GM12878 (cell line): Measurements from ENCODE around the gene MRPL21. TPM values are rescaled to one million over a fixed set of nuclear protein-coding genes. Genes with fewer than 3 reads are reported as not detected.

Source experiments
- ATAC-seq: fragments of 200-7000 bp; cut with Tn5 transposase; 3 replicates; pipeline ENCODE4 v1.9.1; 2020; ENCODE audit warnings: mild to moderate bottlenecking, moderate library complexity
- BruUV-seq: library from RNA; stranded (reverse); fragments of 400-500 nt; replicated peaks from 2 replicates; lab custom pipeline; 2021; lab: Mats Ljungman, UMichigan
- CTCF ChIA-PET: fragments of 300-600 bp; sonication (Branson Sonifier 250); formaldehyde crosslinking; extraction: SDS; loops from one replicate; lab custom pipeline; 2021; ENCODE audit warnings: inconsistent platforms; lab: Yijun Ruan, JAX
- POLR2A ChIA-PET: fragments of 350-600 bp; formaldehyde crosslinking; extraction: SDS; loops from one replicate; lab custom pipeline; 2021; ENCODE audit warnings: inconsistent platforms; lab: Charles Lee
- RAD21 ChIA-PET: fragments of 300-600 bp; sonication (Branson Sonifier 250); formaldehyde crosslinking; loops from one replicate; lab custom pipeline; 2023; ENCODE audit warnings: antibody characterized with exemption; ENCODE audit not compliant: unreplicated experiment; lab: Charles Lee
- SMC1A ChIA-PET: fragments of 300-600 bp; sonication (Branson Sonifier 250); formaldehyde crosslinking; loops from one replicate; lab custom pipeline; 2023; ENCODE audit not compliant: unreplicated experiment, uncharacterized antibody; lab: Charles Lee
- DNase-seq: peaks from one replicate; pipeline ENCODE4 v3.0.0-alpha.2; 2011; ENCODE audit warnings: low read depth, low spot score
- FAIRE-seq: peaks from 3 replicates; lab custom pipeline; 2011; peaks lifted over from hg19 to GRCh38; lab: Jason Lieb, UNC
- H2AFZ ChIP-seq: 2 replicates; pipeline ENCODE4 v1.6.0; 2011; ENCODE audit warnings: low read depth, low read length, control low read depth; ENCODE audit not compliant: control insufficient read depth
- H3K27ac ChIP-seq: 2 replicates; pipeline ENCODE4 v1.5.1; 2011; ENCODE audit warnings: control low read depth; ENCODE audit not compliant: control insufficient read depth, insufficient read depth
- H3K27me3 ChIP-seq, 2 experiments: replicated peaks in 1 of 2; 2 replicates each; pipeline versions ENCODE4 v1.6.0 to v1.6.1; 2011; ENCODE audit warnings: low read length in 1 of 2; ENCODE audit not compliant: control insufficient read depth in 2 of 2, insufficient read depth in 2 of 2
- H3K36me3 ChIP-seq, 2 experiments: 2 replicates each; pipeline ENCODE4 v1.5.1; 2011; ENCODE audit warnings: low read length in 1 of 2; ENCODE audit not compliant: control insufficient read depth in 2 of 2, insufficient read depth in 2 of 2
- H3K4me1 ChIP-seq: 2 replicates; pipeline ENCODE4 v1.6.1; 2011; ENCODE audit warnings: mild to moderate bottlenecking, low read length, moderate library complexity, mixed read lengths; ENCODE audit not compliant: control insufficient read depth, insufficient read depth
- H3K4me2 ChIP-seq: 2 replicates; pipeline ENCODE4 v1.6.0; 2011; ENCODE audit warnings: control low read depth; ENCODE audit not compliant: control insufficient read depth, insufficient read depth
- H3K4me3 ChIP-seq: fragments of 200-600 bp; sonication (generic); 2 replicates; pipeline ENCODE4 v1.5.1; 2016
- H3K79me2 ChIP-seq: 2 replicates; pipeline ENCODE4 v1.6.0; 2011; ENCODE audit warnings: low read length; ENCODE audit not compliant: control insufficient read depth, insufficient read depth
- H3K9ac ChIP-seq: 2 replicates; pipeline ENCODE4 v1.8.0; 2011; ENCODE audit warnings: low read length, control low read depth, mixed read lengths; ENCODE audit not compliant: control insufficient read depth, insufficient read depth
- H3K9me3 ChIP-seq: replicated peaks from 3 replicates; pipeline ENCODE4 v1.5.1; 2011; ENCODE audit warnings: mild to moderate bottlenecking, low read length; ENCODE audit not compliant: control insufficient read depth, insufficient read depth
- H4K20me1 ChIP-seq: 2 replicates; pipeline ENCODE4 v1.6.0; 2011; ENCODE audit not compliant: control insufficient read depth, insufficient read depth
- BACH1 ChIP-seq: fragments of 450-650 bp; IDR thresholded peaks from 2 replicates; pipeline ENCODE4 v1.6.1; 2017; ENCODE audit warnings: mild to moderate bottlenecking, borderline replicate concordance
- CHD1 ChIP-seq: IDR thresholded peaks from 2 replicates; pipeline ENCODE4 v1.6.1; 2012; ENCODE audit warnings: low read depth, low read length, improper control_type of control experiment
- CHD4 ChIP-seq: fragments of 200-600 bp; sonication (generic); IDR thresholded peaks from 2 replicates; pipeline ENCODE4 v1.6.1; 2016; ENCODE audit warnings: mild to moderate bottlenecking
- DPF2 ChIP-seq: fragments of 450-650 bp; IDR thresholded peaks from 2 replicates; pipeline ENCODE4 v1.6.1; 2017; ENCODE audit warnings: mild to moderate bottlenecking
- HSF1 ChIP-seq: fragments of 150-350 bp; IDR thresholded peaks from 2 replicates; pipeline ENCODE4 v1.6.1; 2014; ENCODE audit warnings: mild to moderate bottlenecking, low read depth, low read length
- MTA3 ChIP-seq: IDR thresholded peaks from 2 replicates; pipeline ENCODE4 v1.6.1; 2012; ENCODE audit warnings: low read length, inconsistent platforms, borderline replicate concordance
- POU2F2 ChIP-seq: IDR thresholded peaks from 3 replicates; pipeline ENCODE4 v1.6.1; 2011; ENCODE audit warnings: low read depth, mild to moderate bottlenecking, low read length, borderline replicate concordance
- ZNF274 ChIP-seq: IDR thresholded peaks from one replicate; pipeline ENCODE4 v1.8.0; 2011; ENCODE audit not compliant: insufficient read length, insufficient read depth
- WGBS: methylation state at CpG from one replicate; pipeline ENCODE4 v1.1.6; 2016; ENCODE audit warnings: low lambda C conversion rate; ENCODE audit not compliant: insufficient replicate concordance, insufficient coverage; ENCODE audit errors: missing lambda C conversion rate; 5-methylcytosine and 5-hydroxymethylcytosine counted together
- in situ Hi-C: fragments of 300-500 bp; cut with MboI; formaldehyde crosslinking; loops from 9 replicates; pipeline ENCODE4 v1.14.3; 2018; ENCODE audit warnings: mixed read lengths
- intact Hi-C: fragments of 100-400 bp; cut with micrococcal nuclease; formaldehyde crosslinking; loops from one replicate; pipeline ENCODE4 v1.14.2; 2022; ENCODE audit not compliant: unreplicated experiment
- polyA plus RNA-seq, 11 experiments: library from polyadenylated mRNA; depleted of rRNA in 4 of 11; unstranded in 6 of 11; stranded (reverse) in 5 of 11; fragments of >200 nt; fragmentation: Nextera tagmentation in 4 of 11; fragmentation: Illumina TruSeq in 1 of 11; extraction: Ambion mirVana in 4 of 11; extraction: Trizol in 1 of 11; gene quantifications; 1 replicate in 1 of 11; 2 replicates in 10 of 11; pipeline versions ENCODE4 v1.2.1 to v1.2.3, GENCODE V29; 2011 to 2016; ENCODE audit warnings: inconsistent platforms in 2 of 11, missing spikeins in 2 of 11, low read depth in 1 of 11
- total RNA-seq, 4 experiments: library from RNA; depleted of rRNA in 3 of 4; stranded (reverse); fragments of >200 nt in 3 of 4; fragmentation: Illumina TruSeq in 1 of 4; extraction: Trizol in 1 of 4; gene quantifications; 2 replicates each; pipeline versions ENCODE4 v1.2.1 to v1.2.3, GENCODE V29; 2013 to 2021
- TF ChIP-seq, protein P1 (sequence below): fragments of 450-650 bp; formaldehyde crosslinking; IDR thresholded peaks from 2 replicates; pipeline ENCODE4 v1.5.0; 2022; ENCODE audit warnings: mild to moderate bottlenecking, missing genetic modification characterization

The MRPL21 gene
- total and polyA plus RNA-seq, 10 of the 15 experiments (the other 5 are each of a cell fraction or from before 2014, with no cell fraction given) = 86.6 to 283 (median 130) TPM

DNA sequence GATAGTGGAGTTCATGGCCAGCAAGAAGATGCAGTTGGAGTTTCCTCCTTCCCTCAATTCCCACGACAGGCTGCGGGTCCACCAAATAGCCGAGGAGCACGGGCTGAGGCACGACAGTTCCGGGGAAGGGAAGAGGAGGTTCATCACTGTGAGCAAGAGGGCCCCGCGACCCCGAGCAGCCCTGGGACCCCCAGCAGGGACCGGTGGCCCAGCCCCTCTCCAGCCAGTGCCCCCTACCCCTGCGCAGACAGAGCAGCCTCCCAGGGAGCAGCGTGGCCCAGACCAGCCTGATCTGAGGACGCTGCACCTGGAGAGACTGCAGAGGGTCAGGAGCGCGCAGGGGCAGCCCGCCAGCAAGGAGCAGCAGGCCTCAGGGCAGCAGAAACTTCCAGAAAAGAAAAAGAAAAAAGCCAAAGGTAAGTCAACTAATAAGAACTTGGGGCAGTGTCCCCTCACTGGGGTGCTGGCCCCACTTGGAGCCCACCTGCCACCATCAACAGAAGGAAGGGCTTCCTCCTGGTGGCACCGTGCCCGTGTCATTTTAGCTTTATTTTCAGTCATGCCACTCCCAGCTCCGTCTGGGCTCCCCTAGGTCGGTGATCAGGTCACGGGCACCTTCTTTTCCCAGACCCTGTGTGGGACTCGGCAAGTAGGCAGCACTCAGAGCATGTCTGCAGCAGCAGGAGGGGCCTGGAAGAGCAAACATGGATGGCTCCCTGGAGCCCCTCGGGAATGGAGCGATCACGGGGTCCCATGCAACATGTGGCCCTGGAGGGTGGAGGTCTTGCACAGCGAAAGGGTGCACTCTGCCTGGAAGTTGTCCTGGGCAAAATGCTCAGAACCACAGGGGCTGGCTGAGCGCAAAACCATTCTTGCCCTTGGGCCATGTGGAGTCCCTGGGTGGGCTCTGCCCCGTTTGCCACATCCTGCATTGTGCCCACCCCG, 33.3 kb upstream of the MRPL21 start:
- CTCF ChIA-PET = no interaction called here
- no TSS peak for BruUV-seq
- ATAC-seq = no peak

More for the DNA sequence above, 33.3 kb upstream of the MRPL21 start:
- Histone ChIP-seq H3K36me3 (peaks cover 2 to 27% of the 10 kb centered on the region in 2 experiments; a peak in 3 of 4 replicates), H3K4me1 (no peaks in the 10 kb centered on the region), H3K4me3 (no peak overlapping the region), H2AFZ (no peak overlapping the region), H3K27me3 (no peaks in the 10 kb centered on the region), H3K9ac (no peak overlapping the region), H3K4me2 (no peak overlapping the region)
- in situ Hi-C loops = no loop called here
- intact Hi-C loops = no loop called here
- DNase-seq = no peak
- TF ChIP-seq ZNF274 (no peak), POU2F2 (no peak), BACH1 (no peak), CHD1 (no peak), DPF2 (no peak), MTA3 (no peak), HSF1 (no peak), CHD4 (no peak)
- TF ChIP-seq, protein P1, sequence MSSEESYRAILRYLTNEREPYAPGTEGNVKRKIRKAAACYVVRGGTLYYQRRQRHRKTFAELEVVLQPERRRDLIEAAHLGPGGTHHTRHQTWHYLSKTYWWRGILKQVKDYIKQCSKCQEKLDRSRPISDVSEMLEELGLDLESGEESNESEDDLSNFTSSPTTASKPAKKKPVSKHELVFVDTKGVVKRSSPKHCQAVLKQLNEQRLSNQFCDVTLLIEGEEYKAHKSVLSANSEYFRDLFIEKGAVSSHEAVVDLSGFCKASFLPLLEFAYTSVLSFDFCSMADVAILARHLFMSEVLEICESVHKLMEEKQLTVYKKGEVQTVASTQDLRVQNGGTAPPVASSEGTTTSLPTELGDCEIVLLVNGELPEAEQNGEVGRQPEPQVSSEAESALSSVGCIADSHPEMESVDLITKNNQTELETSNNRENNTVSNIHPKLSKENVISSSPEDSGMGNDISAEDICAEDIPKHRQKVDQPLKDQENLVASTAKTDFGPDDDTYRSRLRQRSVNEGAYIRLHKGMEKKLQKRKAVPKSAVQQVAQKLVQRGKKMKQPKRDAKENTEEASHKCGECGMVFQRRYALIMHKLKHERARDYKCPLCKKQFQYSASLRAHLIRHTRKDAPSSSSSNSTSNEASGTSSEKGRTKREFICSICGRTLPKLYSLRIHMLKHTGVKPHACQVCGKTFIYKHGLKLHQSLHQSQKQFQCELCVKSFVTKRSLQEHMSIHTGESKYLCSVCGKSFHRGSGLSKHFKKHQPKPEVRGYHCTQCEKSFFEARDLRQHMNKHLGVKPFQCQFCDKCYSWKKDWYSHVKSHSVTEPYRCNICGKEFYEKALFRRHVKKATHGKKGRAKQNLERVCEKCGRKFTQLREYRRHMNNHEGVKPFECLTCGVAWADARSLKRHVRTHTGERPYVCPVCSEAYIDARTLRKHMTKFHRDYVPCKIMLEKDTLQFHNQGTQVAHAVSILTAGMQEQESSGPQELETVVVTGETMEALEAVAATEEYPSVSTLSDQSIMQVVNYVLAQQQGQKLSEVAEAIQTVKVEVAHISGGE = no peak
- TF ChIP-seq, all 136 proteins: peak for 0
- SMC1A ChIA-PET = no interaction called here
- RAD21 ChIA-PET = no interaction called here
- POLR2A ChIA-PET = no interaction called here
- 93% methylated on average over 24 of the region's 29 CpGs for WGBS
- H4K20me1 ChIP-seq = no peaks in the 10 kb centered on the region
- FAIRE-seq = no peak
- H3K27ac ChIP-seq = no peak overlapping the region
- no peaks in the 10 kb centered on the region for H3K79me2 ChIP-seq
- H3K9me3 ChIP-seq = no peaks in the 10 kb centered on the region
